Panc1 (cell line): ENCODE measurements around the gene MSMP. TPM values are rescaled to one million over a fixed set of nuclear protein-coding genes. Genes with fewer than 3 reads are reported as not detected.

Experiments
- ATAC-seq: fragments of 200-7000 bp; cut with Tn5 transposase; 2 replicates; pipeline ENCODE4 v1.9.1; 2020; ENCODE audit warnings: mild to moderate bottlenecking, moderate library complexity
- BruUV-seq: library from RNA; stranded (reverse); fragments of 400-500 nt; replicated peaks from 2 replicates; lab custom pipeline; 2021; lab: Mats Ljungman, UMichigan
- CTCF ChIA-PET: fragments of 300-600 bp; sonication (Branson Sonifier 250); formaldehyde crosslinking; loops from one replicate; lab custom pipeline; 2022; ENCODE audit warnings: antibody characterized with exemption; lab: Charles Lee
- POLR2A ChIA-PET: fragments of 300-600 bp; sonication (Branson Sonifier 250); formaldehyde crosslinking; loops from one replicate; lab custom pipeline; 2022; ENCODE audit warnings: antibody characterized with exemption; lab: Charles Lee
- DNase-seq: peaks from one replicate; pipeline ENCODE4 v3.0.0-alpha.2; 2010; ENCODE audit warnings: low read depth, low spot score
- H3K27ac ChIP-seq: 2 replicates; pipeline ENCODE4 v1.5.1; 2011; ENCODE audit warnings: mild to moderate bottlenecking, low read length, inconsistent platforms
- H3K27me3 ChIP-seq: fragments of 200-500 bp; sonication (Bioruptor generic); 2 replicates; pipeline ENCODE4 v1.6.0; 2014; ENCODE audit warnings: low read length, inconsistent platforms; ENCODE audit not compliant: control insufficient read depth, insufficient read depth
- H3K36me3 ChIP-seq: fragments of 200-500 bp; sonication (Bioruptor generic); 2 replicates; pipeline ENCODE4 v1.5.1; 2014; ENCODE audit warnings: inconsistent platforms, mild to moderate bottlenecking, low read length, moderate library complexity; ENCODE audit not compliant: control insufficient read depth, insufficient read depth
- H3K4me1 ChIP-seq: 2 replicates; pipeline ENCODE4 v1.5.1; 2011; ENCODE audit warnings: inconsistent platforms, mild to moderate bottlenecking, low read length, moderate library complexity; ENCODE audit not compliant: control insufficient read depth, insufficient read depth
- H3K4me3 ChIP-seq, 2 experiments: 2 replicates each; pipeline ENCODE4 v1.5.1; 2011 to 2012; ENCODE audit warnings: low read depth in 2 of 2, low read length in 2 of 2, mild to moderate bottlenecking in 2 of 2, inconsistent platforms in 1 of 2, moderate library complexity in 1 of 2
- H3K9me3 ChIP-seq: fragments of 200-500 bp; sonication (Bioruptor generic); 2 replicates; pipeline ENCODE4 v1.5.1; 2014; ENCODE audit warnings: low read depth, mild to moderate bottlenecking, inconsistent platforms, low read length, moderate library complexity; ENCODE audit not compliant: control insufficient read depth, insufficient read depth
- POLR2AphosphoS5 ChIP-seq: IDR thresholded peaks from 2 replicates; pipeline ENCODE4 v1.6.1; 2012; ENCODE audit warnings: mild to moderate bottlenecking, low read depth, low read length, moderate library complexity
- REST ChIP-seq, 2 experiments: IDR thresholded peaks; 2 replicates each; pipeline ENCODE4 v1.6.1; 2011 to 2012; ENCODE audit warnings: low read depth in 2 of 2, control low read depth in 1 of 2, low read length in 1 of 2, mild to moderate bottlenecking in 1 of 2, moderate library complexity in 1 of 2; ENCODE audit not compliant: insufficient read depth in 1 of 2
- SIN3A ChIP-seq: IDR thresholded peaks from 2 replicates; pipeline ENCODE4 v1.6.1; 2012; ENCODE audit warnings: low read depth, mild to moderate bottlenecking, low read length, moderate library complexity, borderline replicate concordance; ENCODE audit not compliant: insufficient read depth
- TCF7L2 ChIP-seq: IDR thresholded peaks from 2 replicates; pipeline ENCODE4 v1.6.1; 2011; ENCODE audit warnings: mild to moderate bottlenecking, low read depth, low read length, inconsistent platforms
- in situ Hi-C: cut with HindIII; loops from 2 replicates; pipeline ENCODE4 v1.10.0; 2016; ENCODE audit warnings: low sequenced_read_pairs, low pct_unique_long_range_greater_than_20kb
- intact Hi-C: fragments of 100-400 bp; cut with micrococcal nuclease; formaldehyde crosslinking; loops from one replicate; pipeline ENCODE4 v1.10.0; 2022; ENCODE audit not compliant: unreplicated experiment
- total RNA-seq: library from RNA; stranded (reverse); gene quantifications from one replicate; pipeline ENCODE4 v1.2.1, GENCODE V29; 2021; ENCODE audit not compliant: unreplicated experiment
- TF ChIP-seq, protein P1 (sequence below): fragments of 450-650 bp; IDR thresholded peaks from 2 replicates; pipeline ENCODE4 v1.5.1; 2017; ENCODE audit warnings: mild to moderate bottlenecking

The MSMP gene
- total RNA-seq, 1 experiment from 2014 or later, result 1.4 TPM

DNA sequence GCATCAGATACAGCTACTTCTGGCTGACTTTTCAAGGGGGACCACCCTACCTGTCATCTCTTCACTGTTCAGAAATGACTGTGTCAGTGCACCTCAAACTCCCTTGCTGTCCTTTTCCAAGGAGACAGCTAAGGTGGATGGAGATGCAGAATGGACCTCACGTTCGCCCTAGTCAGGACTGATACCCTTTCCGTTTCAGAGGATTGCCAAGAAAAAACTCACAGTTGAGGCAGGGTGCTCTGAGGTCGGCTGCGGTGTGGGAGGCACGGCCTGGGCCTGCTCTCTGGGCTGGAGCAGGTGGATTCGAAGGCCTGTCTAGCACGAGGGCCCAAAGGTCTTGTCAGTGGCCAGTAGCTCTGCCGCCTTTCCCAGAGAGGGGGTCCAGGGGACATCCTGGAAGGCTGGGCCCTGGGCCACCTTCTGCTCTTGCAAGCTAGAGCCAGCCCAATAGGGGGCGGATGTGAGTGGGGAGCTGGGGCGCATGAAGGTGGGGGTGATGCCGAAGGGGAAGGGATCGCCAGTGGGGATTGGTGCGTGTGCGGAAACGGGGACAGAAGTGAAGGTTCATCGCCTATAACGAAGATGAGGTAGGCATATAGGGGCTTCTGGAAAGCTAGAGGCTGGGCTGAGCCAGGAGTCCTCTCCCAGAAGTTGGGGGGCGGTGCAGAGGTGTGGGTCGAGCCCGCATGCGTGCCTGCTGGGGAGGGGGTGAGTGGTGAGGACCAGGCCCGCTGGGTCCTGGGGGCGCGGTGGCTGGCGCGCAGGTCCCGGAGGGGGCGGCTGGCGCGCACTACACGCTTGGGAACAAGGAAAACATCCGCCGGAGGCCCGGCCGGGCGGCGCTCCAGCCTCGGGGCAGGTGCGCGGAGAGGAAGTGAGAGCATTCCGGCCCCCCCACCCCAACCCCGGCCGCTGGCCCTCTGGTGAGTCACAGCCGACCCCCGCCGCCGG, 2.5 kb upstream of the MSMP start:
- Histone ChIP-seq H3K27me3 (no peaks in the 10 kb centered on the region), H3K9me3 (no peaks in the 10 kb centered on the region), H3K36me3 (no peaks in the 10 kb centered on the region), H3K4me1 (peaks cover 22% of the 10 kb centered on the region), H3K27ac (peak overlapping the region; percentile 88), H3K4me3 (peak overlapping the region; percentile 75 to 92)
- intact Hi-C loops, result no loop called here
- TF ChIP-seq, protein P1, sequence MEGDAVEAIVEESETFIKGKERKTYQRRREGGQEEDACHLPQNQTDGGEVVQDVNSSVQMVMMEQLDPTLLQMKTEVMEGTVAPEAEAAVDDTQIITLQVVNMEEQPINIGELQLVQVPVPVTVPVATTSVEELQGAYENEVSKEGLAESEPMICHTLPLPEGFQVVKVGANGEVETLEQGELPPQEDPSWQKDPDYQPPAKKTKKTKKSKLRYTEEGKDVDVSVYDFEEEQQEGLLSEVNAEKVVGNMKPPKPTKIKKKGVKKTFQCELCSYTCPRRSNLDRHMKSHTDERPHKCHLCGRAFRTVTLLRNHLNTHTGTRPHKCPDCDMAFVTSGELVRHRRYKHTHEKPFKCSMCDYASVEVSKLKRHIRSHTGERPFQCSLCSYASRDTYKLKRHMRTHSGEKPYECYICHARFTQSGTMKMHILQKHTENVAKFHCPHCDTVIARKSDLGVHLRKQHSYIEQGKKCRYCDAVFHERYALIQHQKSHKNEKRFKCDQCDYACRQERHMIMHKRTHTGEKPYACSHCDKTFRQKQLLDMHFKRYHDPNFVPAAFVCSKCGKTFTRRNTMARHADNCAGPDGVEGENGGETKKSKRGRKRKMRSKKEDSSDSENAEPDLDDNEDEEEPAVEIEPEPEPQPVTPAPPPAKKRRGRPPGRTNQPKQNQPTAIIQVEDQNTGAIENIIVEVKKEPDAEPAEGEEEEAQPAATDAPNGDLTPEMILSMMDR, result no peak
- TF ChIP-seq POLR2AphosphoS5 (no peak; the same call in 1 of the 2 replicates), REST (IDR thresholded peaks at IDR 0.05; ENCODE audit: insufficient read depth in 1 of 2, low read depth in 2 of 2, low read length in 1 of 2) (no peak), TCF7L2 (no peak), SIN3A (no peak)
- ChIA-PET POLR2A (interaction anchor here (0.6 to 1.1 kb wide), 2 partner anchors 19 to 266 kb away, joined by 4 to 9 read pairs; no protein-coding TSS in a partner anchor), CTCF (interaction anchor here (0.5 to 1.0 kb wide), 6 partner anchors 9 to 152 kb away, joined by 3 to 10 read pairs (median 6); no protein-coding TSS in a partner anchor)
- in situ Hi-C loops, result no loop called here
- ATAC-seq (peak; percentile 87), DNase-seq (no peak)
- no TSS peak for BruUV-seq

DNA sequence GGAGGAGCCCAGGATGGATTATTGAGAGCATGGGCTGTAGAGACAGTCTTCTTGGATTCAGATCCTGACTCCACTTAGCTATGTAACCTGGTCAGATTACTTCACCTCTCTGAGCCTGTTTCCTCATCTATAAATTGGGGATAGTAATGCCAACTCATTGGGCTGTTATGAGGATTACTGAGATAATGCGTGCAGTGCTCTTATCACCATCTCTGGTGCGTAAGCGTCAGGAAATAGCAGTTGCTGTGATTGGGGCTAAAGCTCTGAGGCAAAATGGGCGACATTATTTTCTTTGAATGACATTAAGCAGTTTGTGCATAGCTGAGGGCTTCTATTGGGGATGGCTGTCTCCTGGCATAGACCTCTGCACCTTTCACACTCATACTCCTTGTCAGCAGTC, 995 bp upstream of the MSMP start:
- ATAC-seq (no peak), DNase-seq (no peak)
- in situ Hi-C loops, result no loop called here
- H3K27me3 ChIP-seq, result no peaks in the 10 kb centered on the region
- H3K4me1 ChIP-seq, result peaks cover 15% of the 10 kb centered on the region
- POLR2A ChIA-PET, result interaction anchor here (0.6 kb wide), 1 partner anchor 22 kb away, joined by 6 read pairs; no protein-coding TSS in a partner anchor
- H3K27ac ChIP-seq, result no peak overlapping the region
- no peaks in the 10 kb centered on the region for H3K36me3 ChIP-seq
- CTCF ChIA-PET, result no interaction called here
- no TSS peak for BruUV-seq
- no peaks in the 10 kb centered on the region for H3K9me3 ChIP-seq
- no peak overlapping the region for H3K4me3 ChIP-seq
- TF ChIP-seq POLR2AphosphoS5, result no peak
- TF ChIP-seq SIN3A, result no peak
- no peak for TF ChIP-seq REST (IDR thresholded peaks at IDR 0.05; ENCODE audit: insufficient read depth in 1 of 2, low read depth in 2 of 2, low read length in 1 of 2)
- intact Hi-C loops, result no loop called here
